Neuronal stem cell (in vitro differentiated cells): ENCODE results near the gene AUTS2.

ENCODE experiments used
- DNase-seq: peaks from one replicate; pipeline ENCODE4 v3.0.0-alpha.2; 2013; ENCODE audit warnings: low spot score
- H2AFZ ChIP-seq: one replicate; pipeline ENCODE4 v1.6.1; 2013; ENCODE audit warnings: mild to moderate bottlenecking, low read length, inconsistent platforms
- H2AK5ac ChIP-seq: 2 replicates; pipeline ENCODE4 v1.6.1; 2013; ENCODE audit warnings: low read depth, mild to moderate bottlenecking, inconsistent platforms, low read length, moderate library complexity, mixed read lengths
- H2BK120ac ChIP-seq: 2 replicates; pipeline ENCODE4 v1.6.1; 2013; ENCODE audit warnings: low read depth, mild to moderate bottlenecking, inconsistent platforms, low read length, moderate library complexity, mixed read lengths
- H2BK12ac ChIP-seq: one replicate; pipeline ENCODE4 v1.6.1; 2013; ENCODE audit warnings: low read length, inconsistent platforms
- H2BK15ac ChIP-seq: 2 replicates; pipeline ENCODE4 v1.6.1; 2013; ENCODE audit warnings: mild to moderate bottlenecking, low read length, inconsistent platforms, mixed read lengths
- H2BK5ac ChIP-seq: one replicate; pipeline ENCODE4 v1.6.1; 2013; ENCODE audit warnings: inconsistent platforms, mild to moderate bottlenecking, low read length, moderate library complexity
- H3K14ac ChIP-seq: one replicate; pipeline ENCODE4 v1.6.1; 2013; ENCODE audit warnings: low read length, inconsistent platforms
- H3K18ac ChIP-seq: 2 replicates; pipeline ENCODE4 v1.6.1; 2013; ENCODE audit warnings: low read length, inconsistent platforms
- H3K23ac ChIP-seq: 2 replicates; pipeline ENCODE4 v1.6.1; 2013; ENCODE audit warnings: low read depth, mild to moderate bottlenecking, mixed read lengths, low read length, inconsistent platforms; ENCODE audit not compliant: poor library complexity
- H3K27ac ChIP-seq: replicated peaks from 3 replicates; pipeline ENCODE4 v1.5.1; 2013; ENCODE audit warnings: low read length, inconsistent platforms
- H3K27me3 ChIP-seq, 3 experiments: 2 replicates each; pipeline ENCODE4 v1.6.1; 2013; ENCODE audit warnings: low read length in 3 of 3, mild to moderate bottlenecking in 2 of 3, inconsistent platforms in 1 of 3, low read depth in 1 of 3, mixed read lengths in 1 of 3, moderate library complexity in 1 of 3; ENCODE audit not compliant: control insufficient read depth in 3 of 3, insufficient read depth in 3 of 3
- H3K36me3 ChIP-seq, 2 donors: replicated peaks in 1 of 2; 2 replicates each; pipeline ENCODE4 v1.6.1; 2013; ENCODE audit warnings: low read length in 2 of 2; ENCODE audit not compliant: control insufficient read depth in 2 of 2, insufficient read depth in 2 of 2
- H3K4ac ChIP-seq: 2 replicates; pipeline ENCODE4 v1.6.1; 2013; ENCODE audit warnings: inconsistent platforms, mild to moderate bottlenecking, low read length, moderate library complexity
- H3K4me1 ChIP-seq, 2 donors: 1 replicate in 1 of 2; 2 replicates in 1 of 2; pipeline ENCODE4 v1.6.1; 2013; ENCODE audit warnings: low read length in 2 of 2, low read depth in 1 of 2; ENCODE audit not compliant: control insufficient read depth in 2 of 2, insufficient read depth in 1 of 2
- H3K4me2 ChIP-seq: one replicate; pipeline ENCODE4 v1.6.1; 2013; ENCODE audit warnings: mild to moderate bottlenecking, low read length, inconsistent platforms; ENCODE audit not compliant: insufficient read depth, poor library complexity, severe bottlenecking
- H3K4me3 ChIP-seq, 2 donors: 2 replicates each; pipeline ENCODE4 v1.5.1; 2013; ENCODE audit warnings: low read length in 2 of 2, mild to moderate bottlenecking in 2 of 2, inconsistent platforms in 1 of 2, moderate library complexity in 1 of 2
- H3K79me1 ChIP-seq: one replicate; pipeline ENCODE4 v1.6.1; 2013; ENCODE audit warnings: low read depth, mild to moderate bottlenecking, inconsistent platforms, low read length, moderate library complexity
- H3K9ac ChIP-seq: one replicate; pipeline ENCODE4 v1.6.1; 2013; ENCODE audit warnings: mild to moderate bottlenecking, low read depth, low read length, inconsistent platforms; ENCODE audit not compliant: poor library complexity
- H3K9me3 ChIP-seq, 2 donors: replicated peaks in 1 of 2; 2 replicates each; pipeline versions ENCODE3 to v1.6.1; 2013; ENCODE audit warnings: low read length in 2 of 2, mild to moderate bottlenecking in 2 of 2, inconsistent platforms in 1 of 2, low read depth in 1 of 2, mixed read lengths in 1 of 2, moderate library complexity in 1 of 2; ENCODE audit not compliant: control insufficient read depth in 2 of 2, insufficient read depth in 1 of 2
- H4K8ac ChIP-seq: one replicate; pipeline ENCODE4 v1.6.1; 2013; ENCODE audit warnings: low read depth, mild to moderate bottlenecking, inconsistent platforms, low read length, moderate library complexity
- H4K91ac ChIP-seq: one replicate; pipeline ENCODE4 v1.6.1; 2013; ENCODE audit warnings: low read length, low read depth, mild to moderate bottlenecking, inconsistent platforms; ENCODE audit not compliant: poor library complexity
- WGBS, 2 donors: extraction: QIAGEN DNeasy Blood & Tissue Kit; methylation state at CpG; one replicate each; pipeline ENCODE4 v1.1.7; 2013; ENCODE audit warnings: missing lambda C conversion rate in 2 of 2, mixed read lengths in 1 of 2; ENCODE audit not compliant: insufficient read length in 2 of 2, insufficient replicate concordance in 1 of 2; ENCODE audit errors: extremely low coverage in 2 of 2; 5-methylcytosine and 5-hydroxymethylcytosine counted together

The AUTS2 gene

GRCh38 chr7:70316745-70317144 is 718.5 kb downstream of the AUTS2 start:
- no peak overlapping the region for H2BK12ac ChIP-seq
- H3K4me1 ChIP-seq = peaks cover 0 to 2% of the 10 kb centered on the region in 2 donors
- H2AK5ac ChIP-seq = no peak overlapping the region
- no peak for DNase-seq
- no peak overlapping the region for H3K4me2 ChIP-seq
- WGBS, 2 donors = no CpG with 5 or more reads among the region's 7 CpGs
- no peak overlapping the region for H3K4ac ChIP-seq
- no peaks in the 10 kb centered on the region for H3K79me1 ChIP-seq
- H3K9me3 ChIP-seq = no peaks in the 10 kb centered on the region
- no peak overlapping the region for H3K4me3 ChIP-seq
- H3K23ac ChIP-seq = no peak overlapping the region
- no peak overlapping the region for H3K18ac ChIP-seq
- no peak overlapping the region for H2AFZ ChIP-seq
- no peaks in the 10 kb centered on the region for H3K27me3 ChIP-seq
- no peak overlapping the region for H4K8ac ChIP-seq
- no peak overlapping the region for H2BK120ac ChIP-seq
- H3K27ac ChIP-seq = no peak overlapping the region
- H2BK15ac ChIP-seq = no peak overlapping the region
- H4K91ac ChIP-seq = no peak overlapping the region
- no peaks in the 10 kb centered on the region for H3K36me3 ChIP-seq
- H3K9ac ChIP-seq = no peak overlapping the region
- no peak overlapping the region for H2BK5ac ChIP-seq
- no peak overlapping the region for H3K14ac ChIP-seq

GRCh38 chr7:70317356-70317755 is 719.1 kb downstream of the AUTS2 start:
- H3K36me3 ChIP-seq = no peaks in the 10 kb centered on the region
- no peak overlapping the region for H2BK120ac ChIP-seq
- H3K18ac ChIP-seq = no peak overlapping the region
- no CpG with 5 or more reads among the region's 2 CpGs for WGBS, 2 donors
- H3K9ac ChIP-seq = no peak overlapping the region
- peaks cover 0 to 2% of the 10 kb centered on the region in 2 donors for H3K4me1 ChIP-seq
- H3K27ac ChIP-seq = no peak overlapping the region
- no peak overlapping the region for H3K4me3 ChIP-seq
- H3K4me2 ChIP-seq = no peak overlapping the region
- no peak overlapping the region for H2AK5ac ChIP-seq
- H3K79me1 ChIP-seq = no peaks in the 10 kb centered on the region
- H2BK15ac ChIP-seq = no peak overlapping the region
- no peak overlapping the region for H4K8ac ChIP-seq
- H3K9me3 ChIP-seq = no peaks in the 10 kb centered on the region
- H3K27me3 ChIP-seq = no peaks in the 10 kb centered on the region
- H3K4ac ChIP-seq = no peak overlapping the region
- no peak overlapping the region for H2AFZ ChIP-seq
- no peak overlapping the region for H3K14ac ChIP-seq
- H2BK5ac ChIP-seq = no peak overlapping the region
- no peak for DNase-seq
- H4K91ac ChIP-seq = no peak overlapping the region
- no peak overlapping the region for H2BK12ac ChIP-seq
- no peak overlapping the region for H3K23ac ChIP-seq

DNA sequence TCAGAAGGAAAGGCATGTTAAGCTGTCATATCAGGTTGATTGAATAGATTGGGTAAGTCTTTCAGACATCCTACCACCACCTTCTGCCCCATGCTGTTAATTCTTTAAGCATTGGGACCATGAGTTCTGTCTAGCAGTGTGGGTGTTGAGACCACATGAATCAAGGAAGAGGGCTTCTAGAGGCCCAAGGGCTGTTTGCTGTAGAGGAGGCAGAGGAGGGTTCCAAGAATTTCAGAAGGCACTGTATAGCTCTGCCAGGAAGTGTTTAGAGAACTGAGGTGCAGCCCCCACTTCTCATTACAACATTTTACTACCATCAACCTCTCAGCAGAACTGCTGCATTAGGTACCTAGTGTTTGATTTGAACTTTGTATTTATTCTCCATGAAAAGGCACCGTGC is 720.2 kb downstream of the AUTS2 start:
- no peak overlapping the region for H4K91ac ChIP-seq
- H3K4me2 ChIP-seq = no peak overlapping the region
- no peak overlapping the region for H2AK5ac ChIP-seq
- H3K9me3 ChIP-seq = no peaks in the 10 kb centered on the region
- H3K4ac ChIP-seq = no peak overlapping the region
- H2BK12ac ChIP-seq = no peak overlapping the region
- no peak overlapping the region for H3K23ac ChIP-seq
- H2BK15ac ChIP-seq = no peak overlapping the region
- H3K4me3 ChIP-seq = no peak overlapping the region
- H3K79me1 ChIP-seq = no peaks in the 10 kb centered on the region
- no peak overlapping the region for H4K8ac ChIP-seq
- H3K27ac ChIP-seq = no peak overlapping the region
- no peak for DNase-seq
- no peak overlapping the region for H3K14ac ChIP-seq
- H3K4me1 ChIP-seq = peaks cover 0 to 2% of the 10 kb centered on the region in 2 donors
- WGBS, 2 donors = no CpG with 5 or more reads among the region's 1 CpG
- no peaks in the 10 kb centered on the region for H3K36me3 ChIP-seq
- no peak overlapping the region for H2BK120ac ChIP-seq
- no peaks in the 10 kb centered on the region for H3K27me3 ChIP-seq
- no peak overlapping the region for H3K18ac ChIP-seq
- no peak overlapping the region for H2AFZ ChIP-seq
- no peak overlapping the region for H3K9ac ChIP-seq
- no peak overlapping the region for H2BK5ac ChIP-seq

DNA sequence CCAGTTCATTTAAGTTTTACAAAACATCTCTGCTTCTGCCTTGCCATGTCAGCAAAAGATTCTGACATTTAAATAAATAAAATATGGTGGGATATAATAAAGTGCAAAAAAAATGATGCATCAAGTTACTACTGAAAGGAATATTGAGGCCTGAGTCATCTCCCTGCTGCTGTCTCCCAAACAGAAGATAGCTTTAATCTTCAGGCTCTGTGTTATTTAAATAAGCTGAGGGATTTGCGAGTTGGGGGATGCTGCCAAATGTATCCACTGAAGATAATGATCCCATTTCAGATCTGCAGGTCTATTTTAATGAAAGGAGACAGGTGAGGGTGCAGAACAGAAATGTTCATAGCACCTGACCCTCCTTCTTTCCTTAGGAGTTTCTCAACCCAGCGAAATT is 720.8 kb downstream of the AUTS2 start:
- no peak for DNase-seq
- H3K79me1 ChIP-seq = no peaks in the 10 kb centered on the region
- no peak overlapping the region for H2BK15ac ChIP-seq
- no peak overlapping the region for H3K4ac ChIP-seq
- no peak overlapping the region for H3K27ac ChIP-seq
- H3K14ac ChIP-seq = no peak overlapping the region
- H3K36me3 ChIP-seq = no peaks in the 10 kb centered on the region
- H3K23ac ChIP-seq = no peak overlapping the region
- no peak overlapping the region for H3K9ac ChIP-seq
- H2BK120ac ChIP-seq = no peak overlapping the region
- H3K4me3 ChIP-seq = no peak overlapping the region
- H2AFZ ChIP-seq = no peak overlapping the region
- peaks cover 0 to 2% of the 10 kb centered on the region in 2 donors for H3K9me3 ChIP-seq
- no peaks in the 10 kb centered on the region for H3K4me1 ChIP-seq
- no peak overlapping the region for H3K4me2 ChIP-seq
- no peak overlapping the region for H3K18ac ChIP-seq
- H2AK5ac ChIP-seq = no peak overlapping the region
- no CpG with 5 or more reads among the region's 2 CpGs for WGBS, 2 donors
- H3K27me3 ChIP-seq = no peaks in the 10 kb centered on the region
- H2BK5ac ChIP-seq = no peak overlapping the region
- H4K91ac ChIP-seq = no peak overlapping the region
- no peak overlapping the region for H4K8ac ChIP-seq
- H2BK12ac ChIP-seq = no peak overlapping the region
